SH-SY5Y (cell line): ENCODE results near the gene DYNLL1.

Experiments used
- GATA2 ChIP-seq: IDR thresholded peaks from 2 replicates; pipeline ENCODE4 v1.6.1; 2011; ENCODE audit warnings: mild to moderate bottlenecking, low read depth, low read length
- GATA3 ChIP-seq: IDR thresholded peaks from 2 replicates; pipeline ENCODE4 v1.6.1; 2011; ENCODE audit warnings: low read depth, mild to moderate bottlenecking, low read length, moderate library complexity

The DYNLL1 gene

GRCh38 chr12:120532701-120533238 is 36.9 kb downstream of the DYNLL1 start:
- TF ChIP-seq GATA3, result no peak
- TF ChIP-seq GATA2, result no peak

DNA sequence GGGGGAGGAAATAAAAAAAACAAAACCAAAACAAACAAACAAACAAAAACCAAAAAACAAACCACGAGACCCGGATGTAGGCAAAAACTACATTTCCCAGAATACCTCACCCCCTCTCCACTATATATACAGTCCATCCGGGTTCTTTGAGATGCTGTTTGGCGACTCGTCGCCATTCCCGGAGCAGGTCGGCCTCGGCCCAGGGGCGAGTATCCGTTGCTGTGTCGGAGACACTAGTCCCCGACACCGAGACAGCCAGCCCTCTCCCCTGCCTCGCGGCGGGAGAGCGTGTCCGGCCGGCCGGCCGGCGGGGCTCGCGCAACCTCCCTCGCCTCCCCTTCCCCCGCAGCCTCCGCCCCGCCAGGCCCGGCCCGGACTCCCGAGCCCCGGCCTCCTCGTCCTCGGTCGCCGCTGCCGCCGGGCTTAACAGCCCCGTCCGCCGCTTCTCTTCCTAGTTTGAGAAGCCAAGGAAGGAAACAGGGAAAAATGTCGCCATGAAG is 38.3 kb downstream of the DYNLL1 start, which contains the start of gene RNF10:
Gene RNF10 (plus strand): TSS at position 154 of the 500 bp plus-strand sequence. CDS start 456 bp downstream, outside the sequence.
- TF ChIP-seq GATA2, result no peak
- TF ChIP-seq GATA3, result no peak

DNA sequence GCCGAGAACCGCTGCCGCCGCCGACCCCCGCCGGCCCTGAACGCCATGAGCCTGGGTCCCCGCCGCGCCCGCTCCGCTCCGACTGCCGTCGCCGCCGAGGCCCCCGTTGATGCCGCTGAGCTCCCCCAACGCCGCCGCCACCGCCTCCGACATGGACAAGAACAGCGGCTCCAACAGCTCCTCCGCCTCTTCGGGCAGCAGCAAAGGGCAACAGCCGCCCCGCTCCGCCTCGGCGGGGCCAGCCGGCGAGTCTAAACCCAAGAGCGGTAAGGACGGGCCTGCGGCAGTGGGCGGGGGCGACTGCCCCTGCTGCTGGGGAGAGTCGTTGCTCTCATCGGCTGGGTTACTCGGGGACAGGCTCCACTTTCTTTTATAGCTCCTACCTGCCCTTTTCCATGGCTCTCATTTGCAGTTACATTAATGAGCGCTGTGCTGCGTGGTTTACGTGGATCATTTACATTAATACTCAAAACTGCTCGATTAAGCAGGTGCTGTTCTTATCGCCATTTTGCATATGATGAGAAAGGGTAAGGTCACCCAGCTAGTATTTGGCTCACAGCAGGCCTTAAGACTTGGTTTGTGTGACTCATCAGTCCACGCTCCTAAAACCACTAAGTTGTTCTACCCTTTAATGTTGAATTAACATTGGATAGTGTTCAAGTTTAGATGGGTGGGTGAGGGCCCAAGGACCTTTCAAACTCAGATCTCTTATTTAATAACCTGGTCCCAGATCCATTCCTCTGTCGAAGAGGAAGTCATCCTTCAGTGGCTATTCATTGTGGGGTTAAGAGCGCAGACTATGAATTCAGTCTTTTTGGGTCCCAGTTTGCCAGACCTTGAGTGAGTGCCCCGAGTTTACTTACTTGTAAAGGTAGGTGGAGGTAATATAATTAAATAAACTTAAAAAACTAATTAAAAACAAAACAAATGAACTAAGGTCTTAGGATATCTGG is 39.1 kb downstream of the DYNLL1 start:
- TF ChIP-seq GATA3 (no peak), GATA2 (no peak)

- TF ChIP-seq GATA2 (peak; percentile 58; the same call in 1 of the 2 replicates), GATA3 (no peak)
Observed at GRCh38 chr12:120536064-120536791, 40.3 kb downstream of the DYNLL1 start.

DNA sequence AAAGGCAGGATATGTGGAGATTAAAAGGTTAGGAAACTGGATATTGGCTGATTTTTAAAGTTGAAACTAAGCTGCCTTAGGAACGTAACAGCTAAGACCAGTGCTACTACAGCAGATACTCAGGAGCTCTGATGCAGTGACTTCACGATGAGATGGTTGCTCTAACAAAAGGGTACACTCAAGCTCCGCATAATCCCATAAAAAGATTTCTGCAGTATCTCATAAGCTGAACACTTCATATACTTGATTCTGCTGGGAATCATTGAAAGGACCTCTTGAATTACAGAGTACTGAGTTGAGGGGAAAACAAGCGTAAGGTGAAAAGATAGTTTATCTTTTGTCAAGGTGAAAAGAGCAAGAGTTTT is 41.9 kb downstream of the DYNLL1 start:
- TF ChIP-seq GATA3 (no peak), GATA2 (no peak)

- TF ChIP-seq GATA3 (no peak), GATA2 (no peak)
Observed at GRCh38 chr12:120538281-120539156, 42.6 kb downstream of the DYNLL1 start.

DNA sequence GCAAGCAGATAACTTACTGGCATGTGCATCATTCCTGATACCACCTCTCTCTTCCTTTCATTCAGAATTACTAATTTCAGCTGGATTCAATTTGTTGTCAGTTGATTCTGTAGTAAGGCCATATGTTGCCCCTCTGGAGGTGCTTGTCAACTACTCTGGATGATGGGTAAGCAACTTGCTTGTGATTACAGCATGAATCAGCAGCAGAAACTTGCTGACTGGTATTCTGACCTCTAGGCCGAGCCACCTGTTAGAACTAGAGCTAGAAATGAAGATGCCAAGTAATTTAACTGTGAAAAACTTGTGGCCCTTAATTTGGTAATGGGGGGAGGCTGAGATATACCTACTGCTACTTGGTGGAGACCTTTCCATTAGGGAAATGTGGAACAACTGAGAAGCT is 43.4 kb downstream of the DYNLL1 start:
- no peak for TF ChIP-seq GATA3
- no peak for TF ChIP-seq GATA2

GRCh38 chr12:120540445-120540844 is 44.5 kb downstream of the DYNLL1 start:
- no peak for TF ChIP-seq GATA3
- TF ChIP-seq GATA2, result no peak

GRCh38 chr12:120542166-120542565 is 46.3 kb downstream of the DYNLL1 start:
- no peak for TF ChIP-seq GATA3
- TF ChIP-seq GATA2, result no peak

DNA sequence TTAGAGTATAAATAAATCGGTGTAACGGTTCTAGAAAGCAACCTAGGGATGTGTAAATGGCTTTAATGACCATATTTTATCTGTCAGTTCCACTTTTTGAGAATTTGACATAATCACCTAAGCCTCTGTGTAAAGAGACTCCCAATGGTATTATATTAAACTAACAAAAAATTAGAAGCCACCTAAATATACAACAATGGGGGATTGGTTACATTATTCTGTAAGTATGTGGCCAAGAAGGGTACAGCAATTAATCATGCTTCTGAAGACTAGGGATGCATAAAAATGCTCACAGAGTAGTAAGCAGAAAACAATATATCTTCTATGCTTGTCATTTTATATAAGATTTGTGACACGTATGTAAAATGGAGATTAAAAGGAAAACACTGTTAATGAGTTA is 48.8 kb downstream of the DYNLL1 start:
- no peak for TF ChIP-seq GATA2

DNA sequence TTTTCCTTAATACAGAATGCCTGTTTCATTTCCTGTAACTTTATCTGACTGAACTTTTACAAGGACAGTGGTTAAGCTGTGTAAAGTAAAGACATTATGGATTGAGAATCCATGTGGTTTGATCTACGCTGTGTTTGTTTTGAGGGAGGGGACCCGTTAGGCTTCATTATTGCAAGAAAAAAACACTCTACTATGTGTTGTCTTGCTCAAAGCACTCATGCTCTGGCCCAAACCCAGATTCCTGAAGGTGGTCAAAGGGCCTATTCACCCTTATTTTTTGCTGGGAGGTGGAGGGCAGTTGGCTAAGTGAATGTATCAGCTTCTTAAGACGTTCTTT is 50.1 kb downstream of the DYNLL1 start:
- TF ChIP-seq GATA3 (no peak), GATA2 (no peak)
